ENCODE results near the gene NMT1. TPM values are rescaled to one million over a fixed set of nuclear protein-coding genes. Genes with fewer than 3 reads are reported as not detected.

The NMT1 gene
- total and polyA plus RNA-seq, 2 of the 13 experiments (the other 11 are each of a cell fraction or from before 2014, with no cell fraction given), result 75.7 to 142 TPM

- TF ChIP-seq ZBTB14 (CRISPR knock-in tag; IDR thresholded peaks at IDR 0.05), result no peak
- TF ChIP-seq ZNF264 (CRISPR knock-in tag; IDR thresholded peaks at IDR 0.05), result no peak; the same call in 1 of the 2 replicates
- no peak for TF ChIP-seq ZSCAN20 (CRISPR knock-in tag; IDR thresholded peaks at IDR 0.05; ENCODE audit: borderline replicate concordance)
- no peak for TF ChIP-seq ZC3H4 (CRISPR knock-in tag; IDR thresholded peaks at IDR 0.05; ENCODE audit: borderline replicate concordance)
- TF ChIP-seq ISL2 (CRISPR knock-in tag; IDR thresholded peaks at IDR 0.05), result no peak
- no peak for TF ChIP-seq ZNF777 (CRISPR knock-in tag; IDR thresholded peaks at IDR 0.05)
- TF ChIP-seq ZNF101 (CRISPR knock-in tag; IDR thresholded peaks at IDR 0.05; ENCODE audit: borderline replicate concordance, low read depth), result no peak
- TF ChIP-seq, protein P1, sequence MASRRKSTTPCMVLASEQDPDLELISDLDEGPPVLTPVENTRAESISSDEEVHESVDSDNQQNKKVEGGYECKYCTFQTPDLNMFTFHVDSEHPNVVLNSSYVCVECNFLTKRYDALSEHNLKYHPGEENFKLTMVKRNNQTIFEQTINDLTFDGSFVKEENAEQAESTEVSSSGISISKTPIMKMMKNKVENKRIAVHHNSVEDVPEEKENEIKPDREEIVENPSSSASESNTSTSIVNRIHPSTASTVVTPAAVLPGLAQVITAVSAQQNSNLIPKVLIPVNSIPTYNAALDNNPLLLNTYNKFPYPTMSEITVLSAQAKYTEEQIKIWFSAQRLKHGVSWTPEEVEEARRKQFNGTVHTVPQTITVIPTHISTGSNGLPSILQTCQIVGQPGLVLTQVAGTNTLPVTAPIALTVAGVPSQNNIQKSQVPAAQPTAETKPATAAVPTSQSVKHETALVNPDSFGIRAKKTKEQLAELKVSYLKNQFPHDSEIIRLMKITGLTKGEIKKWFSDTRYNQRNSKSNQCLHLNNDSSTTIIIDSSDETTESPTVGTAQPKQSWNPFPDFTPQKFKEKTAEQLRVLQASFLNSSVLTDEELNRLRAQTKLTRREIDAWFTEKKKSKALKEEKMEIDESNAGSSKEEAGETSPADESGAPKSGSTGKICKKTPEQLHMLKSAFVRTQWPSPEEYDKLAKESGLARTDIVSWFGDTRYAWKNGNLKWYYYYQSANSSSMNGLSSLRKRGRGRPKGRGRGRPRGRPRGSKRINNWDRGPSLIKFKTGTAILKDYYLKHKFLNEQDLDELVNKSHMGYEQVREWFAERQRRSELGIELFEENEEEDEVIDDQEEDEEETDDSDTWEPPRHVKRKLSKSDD (CRISPR knock-in tag; IDR thresholded peaks at IDR 0.05; ENCODE audit: low read depth), result no peak
- no peak for TF ChIP-seq ZBTB34 (CRISPR knock-in tag; IDR thresholded peaks at IDR 0.05)
- TF ChIP-seq SALL2 (CRISPR knock-in tag; IDR thresholded peaks at IDR 0.05), result no peak
- 0 out of 2 replicates have a peak, but pooled peaks have one; percentile 26 for TF ChIP-seq HMG20B (CRISPR knock-in tag; conservative IDR thresholded peaks at IDR 0.05)
- TF ChIP-seq FLYWCH1 (CRISPR knock-in tag; IDR thresholded peaks at IDR 0.05), result no peak
- TF ChIP-seq, protein P2, sequence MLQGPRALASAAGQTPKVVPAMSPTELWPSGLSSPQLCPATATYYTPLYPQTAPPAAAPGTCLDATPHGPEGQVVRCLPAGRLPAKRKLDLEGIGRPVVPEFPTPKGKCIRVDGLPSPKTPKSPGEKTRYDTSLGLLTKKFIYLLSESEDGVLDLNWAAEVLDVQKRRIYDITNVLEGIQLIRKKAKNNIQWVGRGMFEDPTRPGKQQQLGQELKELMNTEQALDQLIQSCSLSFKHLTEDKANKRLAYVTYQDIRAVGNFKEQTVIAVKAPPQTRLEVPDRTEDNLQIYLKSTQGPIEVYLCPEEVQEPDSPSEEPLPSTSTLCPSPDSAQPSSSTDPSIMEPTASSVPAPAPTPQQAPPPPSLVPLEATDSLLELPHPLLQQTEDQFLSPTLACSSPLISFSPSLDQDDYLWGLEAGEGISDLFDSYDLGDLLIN (CRISPR knock-in tag; IDR thresholded peaks at IDR 0.05; ENCODE audit: borderline replicate concordance), result no peak
- 0 out of 2 replicates have a peak, but pooled peaks have one; percentile 19 for TF ChIP-seq ZNF160 (CRISPR knock-in tag; IDR thresholded peaks at IDR 0.05)
- no peak for TF ChIP-seq HOXD1 (CRISPR knock-in tag; IDR thresholded peaks at IDR 0.05)
- TF ChIP-seq ZNF543 (CRISPR knock-in tag; IDR thresholded peaks at IDR 0.05), result no peak
- no peak for TF ChIP-seq RFXANK (CRISPR knock-in tag; IDR thresholded peaks at IDR 0.05)
- no peak for TF ChIP-seq XRCC5 (optimal IDR thresholded peaks at IDR 0.05; ENCODE audit: low read length)
- no peak for TF ChIP-seq ZNF747 (CRISPR knock-in tag; IDR thresholded peaks at IDR 0.05; ENCODE audit: borderline replicate concordance)
- TF ChIP-seq, protein P3, sequence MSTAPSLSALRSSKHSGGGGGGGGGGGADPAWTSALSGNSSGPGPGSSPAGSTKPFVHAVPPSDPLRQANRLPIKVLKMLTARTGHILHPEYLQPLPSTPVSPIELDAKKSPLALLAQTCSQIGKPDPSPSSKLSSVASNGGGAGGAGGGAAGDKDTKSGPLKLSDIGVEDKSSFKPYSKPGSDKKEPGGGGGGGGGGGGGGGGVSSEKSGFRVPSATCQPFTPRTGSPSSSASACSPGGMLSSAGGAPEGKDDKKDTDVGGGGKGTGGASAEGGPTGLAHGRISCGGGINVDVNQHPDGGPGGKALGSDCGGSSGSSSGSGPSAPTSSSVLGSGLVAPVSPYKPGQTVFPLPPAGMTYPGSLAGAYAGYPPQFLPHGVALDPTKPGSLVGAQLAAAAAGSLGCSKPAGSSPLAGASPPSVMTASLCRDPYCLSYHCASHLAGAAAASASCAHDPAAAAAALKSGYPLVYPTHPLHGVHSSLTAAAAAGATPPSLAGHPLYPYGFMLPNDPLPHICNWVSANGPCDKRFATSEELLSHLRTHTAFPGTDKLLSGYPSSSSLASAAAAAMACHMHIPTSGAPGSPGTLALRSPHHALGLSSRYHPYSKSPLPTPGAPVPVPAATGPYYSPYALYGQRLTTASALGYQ (CRISPR knock-in tag; IDR thresholded peaks at IDR 0.05), result no peak; the same call in 1 of the 2 replicates
- TF ChIP-seq POLR2G (IDR thresholded peaks at IDR 0.05; ENCODE audit: low read depth, low read length), result peak; percentile 76
- peak; percentile 97 for TF ChIP-seq HNRNPL (IDR thresholded peaks at IDR 0.05; ENCODE audit: low read depth, low read length)
Measured at GRCh38 chr17:45123930-45124796, 63.0 kb downstream of the NMT1 start (continued).

All from HepG2 (cell line).